GM21367 (cell line): ENCODE data around the gene LINC01488.

ENCODE experiments used
- ATAC-seq: cut with Tn5 transposase; IDR thresholded peaks from one replicate; pipeline ENCODE4 v1.9.1; 2021; ENCODE audit not compliant: unreplicated experiment

LINC01488 gene

DNA sequence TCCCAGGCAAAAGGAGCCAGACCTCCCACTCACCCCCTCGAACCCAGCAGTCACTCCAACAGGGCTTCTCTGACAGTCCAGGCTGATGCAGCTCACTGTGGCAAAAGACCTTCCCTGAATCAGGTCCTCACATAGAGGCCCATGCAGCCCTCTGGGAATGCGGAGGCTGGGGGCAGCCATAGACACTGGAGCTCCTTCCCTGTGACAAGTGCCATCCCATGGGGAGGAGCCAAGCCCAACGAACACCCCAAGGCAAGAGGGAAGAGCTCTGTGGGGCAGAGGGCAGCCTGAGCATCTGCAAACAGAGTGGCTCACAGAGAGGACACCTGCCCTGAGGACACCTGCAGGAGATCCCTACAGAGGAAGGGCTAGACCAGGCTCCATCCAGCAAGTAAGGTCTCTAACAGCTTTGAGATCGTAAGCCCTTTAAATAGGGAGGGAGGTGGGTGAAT, at the start of gene LINC01488:
Gene LINC01488, plus strand, starts transcription at position 271 of the 452 bp plus-strand sequence.
- no peak for ATAC-seq

- no peak for ATAC-seq
These were observed 49.3 kb upstream of the LINC01488 start for GRCh38 chr11:69431893-69432738.

DNA sequence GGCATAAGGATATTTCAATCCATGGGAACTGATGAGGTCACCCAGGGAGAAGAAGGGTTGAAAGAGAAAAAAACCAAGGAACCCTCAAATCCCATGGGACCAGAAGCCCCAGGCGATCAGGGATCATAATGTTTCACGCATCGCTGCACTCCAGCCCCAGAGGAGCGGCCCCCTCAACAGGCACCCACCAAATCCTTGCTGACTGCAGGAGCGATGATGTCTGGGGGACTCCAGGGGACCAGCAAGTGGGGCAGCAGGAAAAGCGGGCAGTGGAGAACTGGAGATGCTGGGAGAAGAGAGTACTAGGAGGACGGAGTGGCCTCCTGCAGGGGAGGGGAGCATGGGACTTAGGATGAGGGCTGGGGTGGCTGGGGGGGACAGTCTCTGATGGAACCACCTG, 47.7 kb upstream of the LINC01488 start:
- no peak for ATAC-seq

GRCh38 chr11:69434471-69434931, 47.0 kb upstream of the LINC01488 start:
- no peak for ATAC-seq

DNA sequence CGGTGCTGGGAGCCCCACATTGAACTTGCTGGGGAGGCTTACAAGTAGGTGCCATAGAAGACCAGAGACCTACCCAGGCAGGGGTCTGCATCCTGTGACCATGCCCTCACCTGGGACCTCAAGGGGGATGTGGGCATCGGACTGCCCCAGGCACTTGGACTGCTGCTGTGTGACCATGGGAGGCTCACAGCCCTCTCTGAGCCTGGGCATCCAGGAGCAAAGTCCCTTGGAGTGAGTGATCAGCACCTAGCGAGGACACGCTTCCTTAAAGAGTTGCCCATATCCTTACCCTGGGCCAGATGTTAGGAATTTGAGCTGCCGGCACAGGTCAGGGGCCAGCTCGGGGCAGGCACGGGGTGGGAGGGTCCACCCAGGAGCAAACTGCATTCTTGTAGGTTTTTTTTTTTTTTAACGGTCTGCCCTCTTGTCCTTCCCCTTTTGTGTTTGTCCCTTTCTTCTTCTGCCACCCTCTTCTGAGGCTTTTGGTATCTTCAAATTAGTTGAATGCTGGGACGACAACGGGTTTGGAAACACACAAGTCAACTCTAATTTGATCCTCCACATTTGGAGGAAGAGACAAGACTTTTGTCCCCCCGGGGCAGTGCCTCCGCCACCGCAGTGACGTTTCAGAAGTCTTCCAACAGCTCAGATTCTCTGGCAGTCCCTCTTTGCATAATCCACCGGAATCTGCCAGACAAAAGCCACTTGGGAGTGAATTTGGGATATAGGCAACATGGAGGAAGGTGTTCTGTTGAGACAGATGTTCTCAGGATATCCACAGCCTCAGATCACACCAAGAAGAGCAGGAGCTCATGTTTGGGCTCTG, 46.1 kb upstream of the LINC01488 start:
- ATAC-seq, result no peak

GRCh38 chr11:69436041-69436982, 45.2 kb upstream of the LINC01488 start:
- no peak for ATAC-seq

- ATAC-seq, result no peak
These were observed 44.2 kb upstream of the LINC01488 start for GRCh38 chr11:69437001-69437875.

GRCh38 chr11:69437876-69438205, 43.6 kb upstream of the LINC01488 start:
- ATAC-seq, result no peak

DNA sequence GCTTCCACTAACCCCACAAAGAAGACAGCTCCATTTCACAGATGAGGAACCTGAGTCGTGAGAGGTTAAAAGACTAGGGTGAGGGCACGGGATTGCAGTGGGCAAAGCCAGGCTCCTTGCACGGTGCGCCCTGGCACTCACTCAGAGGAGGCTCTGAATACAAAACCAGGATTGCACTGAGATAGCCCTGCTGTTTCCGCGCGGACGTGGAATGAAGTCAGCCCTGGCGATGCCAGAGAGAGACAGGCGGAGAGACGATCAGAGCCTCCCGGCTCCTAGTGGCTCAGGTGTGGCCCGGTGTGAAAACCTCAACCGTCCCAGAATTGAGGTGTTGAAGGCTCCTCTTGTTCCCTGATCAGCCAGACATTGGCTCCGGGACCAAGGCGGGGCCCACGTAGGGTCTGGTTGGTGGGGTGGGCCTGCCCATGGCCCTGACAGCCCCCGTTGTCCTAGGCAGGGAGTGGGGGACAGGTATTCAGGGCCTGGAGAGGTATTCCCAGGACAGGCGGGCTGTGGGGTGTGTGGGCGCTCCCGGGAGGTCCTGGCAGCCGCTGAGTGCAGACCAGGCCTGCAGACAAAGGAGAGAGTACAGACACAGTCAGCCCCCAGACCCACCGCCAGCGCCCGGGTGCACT, 43.1 kb upstream of the LINC01488 start:
- no peak for ATAC-seq

GRCh38 chr11:69439127-69439526, 42.3 kb upstream of the LINC01488 start:
- ATAC-seq, result no peak

- ATAC-seq, result no peak
These were observed 41.6 kb upstream of the LINC01488 start for GRCh38 chr11:69439651-69440464.

DNA sequence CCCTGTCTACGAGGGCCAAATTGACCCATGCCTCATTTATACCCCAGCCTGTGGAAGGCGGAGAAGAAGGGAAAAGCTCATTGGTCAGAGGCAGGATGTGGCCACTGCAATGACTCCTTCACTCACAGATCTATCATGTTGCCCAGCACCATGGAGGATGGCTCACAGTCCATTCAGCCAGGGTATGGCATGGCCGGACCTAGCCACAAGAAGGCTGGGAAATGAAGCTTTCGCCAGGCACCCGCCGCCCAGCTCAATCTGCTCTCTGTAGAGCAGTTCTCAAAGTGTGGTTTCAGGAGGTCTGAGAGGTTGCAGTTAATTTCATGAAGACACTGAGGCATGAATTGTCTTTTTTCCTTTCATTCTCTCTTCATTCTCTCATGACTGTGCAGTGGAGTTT, 40.6 kb upstream of the LINC01488 start:
- no peak for ATAC-seq

GRCh38 chr11:69442012-69442806, 39.3 kb upstream of the LINC01488 start:
- no peak for ATAC-seq

DNA sequence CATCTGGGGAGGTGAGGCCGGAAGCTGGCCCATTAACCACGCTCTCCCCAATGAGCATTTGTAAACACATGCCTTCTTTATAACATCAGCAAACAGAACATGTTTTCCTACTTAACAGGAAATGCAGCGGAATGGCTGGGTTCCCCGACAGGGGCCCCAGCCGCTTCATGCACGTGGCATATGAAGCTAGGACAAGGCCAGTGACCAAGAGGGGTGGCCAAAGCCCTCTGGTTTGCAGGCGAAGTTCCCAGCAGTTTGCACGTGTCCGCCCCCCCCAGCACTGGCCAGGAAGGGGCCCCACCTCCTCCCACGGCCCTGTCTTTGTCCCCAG, 38.7 kb upstream of the LINC01488 start:
- ATAC-seq, result no peak

GRCh38 chr11:69443138-69443967, 38.1 kb upstream of the LINC01488 start:
- ATAC-seq, result no peak

DNA sequence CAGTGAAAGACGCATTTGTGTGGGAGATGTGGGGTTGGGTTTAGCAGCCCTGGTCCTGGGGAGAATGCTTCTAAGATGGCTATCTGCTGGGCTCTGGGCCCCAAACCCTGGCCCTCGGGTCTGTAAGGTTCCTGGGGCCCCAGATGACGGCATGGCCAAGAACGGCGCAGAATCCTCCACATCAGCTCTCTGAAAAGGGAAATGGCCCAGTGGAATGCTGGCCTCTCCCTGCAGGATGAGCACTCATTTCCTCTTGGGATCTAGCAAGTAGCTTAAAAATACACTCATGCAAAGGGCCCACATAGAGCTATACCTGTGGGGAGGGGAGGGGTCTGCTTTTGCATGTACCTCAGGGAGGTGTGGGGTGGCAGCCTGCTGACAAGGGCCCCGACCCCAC, 37.5 kb upstream of the LINC01488 start:
- no peak for ATAC-seq
